WTC11 (cell line): ENCODE measurements around the gene ZNF438.

Experiments used
- CREB1 ChIP-seq: sonication (generic); formaldehyde crosslinking; IDR thresholded peaks from 2 replicates; pipeline ENCODE4 v1.8.0; 2023; ENCODE audit warnings: mild to moderate bottlenecking, missing genetic modification reagents
- TF ChIP-seq, protein P1 (sequence below): sonication (generic); formaldehyde crosslinking; IDR thresholded peaks from 2 replicates; pipeline ENCODE4 v1.8.0; 2022; ENCODE audit warnings: mild to moderate bottlenecking, missing genetic modification reagents
- TF ChIP-seq, protein P2 (sequence below): fragments of 200-600 bp; IDR thresholded peaks from 2 replicates; pipeline ENCODE4 v1.8.0; 2022; ENCODE audit warnings: antibody characterized with exemption

DNA sequence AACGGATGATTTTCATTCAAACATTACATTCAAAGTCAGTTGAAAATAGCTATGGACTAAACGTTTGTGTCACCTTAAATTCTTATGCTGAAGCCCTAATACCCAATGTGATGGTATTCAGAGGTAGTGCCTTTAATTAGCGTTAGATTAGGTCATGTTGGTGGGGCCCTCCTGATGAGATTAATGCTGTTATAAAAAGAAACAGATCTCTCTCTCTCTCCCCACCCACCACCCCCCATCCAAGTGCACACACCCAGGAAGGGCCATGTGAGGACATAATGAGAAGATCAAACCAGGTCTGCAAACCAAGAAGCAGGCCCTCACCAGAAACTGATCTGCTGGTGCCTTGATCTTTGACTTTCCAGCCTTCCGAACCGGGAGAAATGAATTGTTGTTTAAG, 44.2 kb downstream of the ZNF438 start:
- TF ChIP-seq, protein P1, sequence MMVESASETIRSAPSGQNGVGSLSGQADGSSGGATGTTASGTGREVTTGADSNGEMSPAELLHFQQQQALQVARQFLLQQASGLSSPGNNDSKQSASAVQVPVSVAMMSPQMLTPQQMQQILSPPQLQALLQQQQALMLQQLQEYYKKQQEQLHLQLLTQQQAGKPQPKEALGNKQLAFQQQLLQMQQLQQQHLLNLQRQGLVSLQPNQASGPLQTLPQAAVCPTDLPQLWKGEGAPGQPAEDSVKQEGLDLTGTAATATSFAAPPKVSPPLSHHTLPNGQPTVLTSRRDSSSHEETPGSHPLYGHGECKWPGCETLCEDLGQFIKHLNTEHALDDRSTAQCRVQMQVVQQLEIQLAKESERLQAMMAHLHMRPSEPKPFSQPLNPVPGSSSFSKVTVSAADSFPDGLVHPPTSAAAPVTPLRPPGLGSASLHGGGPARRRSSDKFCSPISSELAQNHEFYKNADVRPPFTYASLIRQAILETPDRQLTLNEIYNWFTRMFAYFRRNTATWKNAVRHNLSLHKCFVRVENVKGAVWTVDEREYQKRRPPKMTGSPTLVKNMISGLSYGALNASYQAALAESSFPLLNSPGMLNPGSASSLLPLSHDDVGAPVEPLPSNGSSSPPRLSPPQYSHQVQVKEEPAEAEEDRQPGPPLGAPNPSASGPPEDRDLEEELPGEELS (CRISPR knock-in tag), result no peak
- TF ChIP-seq, protein P2, sequence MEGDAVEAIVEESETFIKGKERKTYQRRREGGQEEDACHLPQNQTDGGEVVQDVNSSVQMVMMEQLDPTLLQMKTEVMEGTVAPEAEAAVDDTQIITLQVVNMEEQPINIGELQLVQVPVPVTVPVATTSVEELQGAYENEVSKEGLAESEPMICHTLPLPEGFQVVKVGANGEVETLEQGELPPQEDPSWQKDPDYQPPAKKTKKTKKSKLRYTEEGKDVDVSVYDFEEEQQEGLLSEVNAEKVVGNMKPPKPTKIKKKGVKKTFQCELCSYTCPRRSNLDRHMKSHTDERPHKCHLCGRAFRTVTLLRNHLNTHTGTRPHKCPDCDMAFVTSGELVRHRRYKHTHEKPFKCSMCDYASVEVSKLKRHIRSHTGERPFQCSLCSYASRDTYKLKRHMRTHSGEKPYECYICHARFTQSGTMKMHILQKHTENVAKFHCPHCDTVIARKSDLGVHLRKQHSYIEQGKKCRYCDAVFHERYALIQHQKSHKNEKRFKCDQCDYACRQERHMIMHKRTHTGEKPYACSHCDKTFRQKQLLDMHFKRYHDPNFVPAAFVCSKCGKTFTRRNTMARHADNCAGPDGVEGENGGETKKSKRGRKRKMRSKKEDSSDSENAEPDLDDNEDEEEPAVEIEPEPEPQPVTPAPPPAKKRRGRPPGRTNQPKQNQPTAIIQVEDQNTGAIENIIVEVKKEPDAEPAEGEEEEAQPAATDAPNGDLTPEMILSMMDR, result no peak
- no peak for TF ChIP-seq CREB1
